SKM-1 (cell line): ENCODE data around the gene C1QTNF9B.

Experiments
- DNase-seq: peaks from one replicate; lab custom pipeline; 2025; ENCODE audit not compliant: unreplicated experiment; lab: John Stamatoyannopoulos, UW

Gene C1QTNF9B

DNA sequence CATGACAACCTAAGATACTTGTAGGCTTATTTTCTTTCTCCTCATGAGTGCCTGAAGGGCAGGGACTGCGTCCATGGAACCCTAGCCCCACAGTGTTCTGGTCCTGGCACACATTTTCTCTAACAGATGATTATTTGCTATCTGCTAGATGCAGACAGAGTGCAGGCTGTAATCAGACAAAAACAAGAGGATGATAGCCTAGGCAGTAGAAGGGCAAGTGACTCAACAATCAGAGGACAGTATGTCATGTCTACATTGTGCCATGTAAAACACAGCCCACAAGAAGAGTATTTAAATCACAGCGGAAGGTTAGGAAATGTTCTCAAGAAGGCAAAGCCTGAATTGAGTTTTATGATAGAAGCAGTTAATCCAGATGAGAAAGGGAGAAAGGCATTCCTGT lies 37.4 kb downstream of the C1QTNF9B start:
- no peak for DNase-seq

DNA sequence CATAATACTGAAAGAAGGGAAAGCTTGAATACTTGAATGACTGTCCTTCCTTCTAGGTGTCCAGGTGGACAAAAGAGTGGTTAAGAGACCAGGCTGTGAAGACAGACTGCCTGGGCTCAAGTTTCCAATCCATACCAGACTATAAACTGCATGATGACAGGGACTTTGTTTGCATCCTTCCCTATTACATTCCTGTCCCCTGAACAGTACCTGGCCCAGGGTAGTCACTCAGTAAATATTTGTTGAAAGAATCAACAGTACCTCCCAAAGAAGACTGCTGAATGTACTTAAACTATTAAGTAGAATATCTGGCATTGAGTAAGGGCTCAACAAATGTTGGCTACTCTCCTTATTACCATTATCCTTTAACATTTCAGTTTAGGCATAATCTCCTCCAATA lies 37.8 kb downstream of the C1QTNF9B start:
- no peak for DNase-seq

DNA sequence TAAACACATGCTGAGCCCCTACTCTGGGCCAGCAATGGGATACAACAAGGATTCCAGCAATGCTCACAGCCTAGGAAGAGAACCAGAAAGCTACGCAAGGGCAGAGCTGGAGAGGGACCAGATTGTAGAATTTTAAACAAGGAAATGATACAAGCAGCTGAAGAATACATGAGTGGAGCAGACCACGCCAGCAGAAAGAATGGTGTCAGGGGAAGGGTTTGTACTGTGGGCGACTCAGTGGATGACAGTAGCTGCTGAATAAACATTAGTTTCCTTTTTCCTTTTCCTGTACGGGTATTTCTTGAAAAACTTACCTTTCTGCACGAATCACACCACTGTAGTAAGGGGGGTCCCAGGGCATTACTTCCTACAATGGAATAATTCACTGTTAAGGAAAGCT lies 38.8 kb downstream of the C1QTNF9B start:
- DNase-seq: no peak

GRCh38 chr13:23856008-23856750 lies 41.1 kb downstream of the C1QTNF9B start:
- DNase-seq: no peak

DNA sequence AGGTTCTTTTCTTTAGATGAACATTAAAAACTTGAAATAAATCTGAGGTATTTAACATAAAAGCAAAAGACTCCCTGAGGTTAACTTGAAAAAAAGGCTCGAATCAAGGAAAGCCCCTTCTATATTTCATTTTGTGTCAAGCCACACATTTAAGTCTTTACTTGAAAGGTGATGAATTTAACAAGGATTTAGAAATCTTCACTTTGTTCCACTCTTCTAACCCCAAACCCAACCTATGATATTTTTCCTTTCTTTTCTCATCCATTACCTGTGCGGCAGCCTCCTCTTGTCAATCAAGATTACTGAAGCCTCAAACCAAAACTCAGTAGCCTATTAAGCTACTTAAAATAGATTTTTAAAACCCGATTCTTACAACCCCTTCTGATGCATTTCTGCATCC lies 41.9 kb downstream of the C1QTNF9B start:
- no peak for DNase-seq

GRCh38 chr13:23852351-23852750 lies 45.0 kb downstream of the C1QTNF9B start:
- no peak for DNase-seq

GRCh38 chr13:23851106-23851505 lies 46.2 kb downstream of the C1QTNF9B start:
- no peak for DNase-seq

DNA sequence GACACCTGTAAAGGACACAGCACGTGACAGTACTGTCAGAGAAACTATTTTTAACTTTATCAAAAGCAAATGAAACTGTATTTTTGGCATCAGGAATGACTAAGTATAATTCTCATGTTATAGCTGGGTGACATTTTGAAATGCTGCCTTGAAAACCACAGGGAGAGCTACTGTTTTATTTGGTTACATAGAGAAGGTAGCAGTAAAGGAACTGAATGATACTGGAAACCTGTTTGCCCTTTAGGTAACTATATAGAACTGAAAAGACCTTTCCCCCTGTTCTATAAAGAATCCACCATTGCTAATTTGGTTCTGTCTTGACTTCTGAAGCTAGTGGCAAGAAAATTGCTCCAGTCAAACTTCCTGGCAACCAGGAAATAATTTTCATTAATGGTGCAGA lies 47.2 kb downstream of the C1QTNF9B start:
- no peak for DNase-seq

DNA sequence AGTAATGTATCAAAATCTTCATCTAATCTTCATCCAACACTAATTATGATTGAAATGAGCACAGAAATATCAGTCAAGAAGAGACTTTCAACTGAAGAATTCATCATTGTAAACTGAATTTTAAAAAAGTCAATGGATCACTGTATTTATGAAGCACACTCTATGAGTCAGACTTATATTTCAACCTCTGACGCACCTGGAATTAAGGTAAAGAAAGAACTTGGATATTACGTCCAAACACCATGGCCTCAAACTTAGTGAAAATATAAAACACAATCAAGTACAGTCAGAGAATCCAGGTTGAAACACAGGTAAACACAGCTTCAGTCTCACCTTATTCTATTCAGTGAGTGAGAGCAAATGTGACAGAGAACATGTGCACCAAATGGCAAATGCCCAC lies 47.6 kb downstream of the C1QTNF9B start:
- no peak for DNase-seq

GRCh38 chr13:23848646-23849141 lies 48.6 kb downstream of the C1QTNF9B start:
- no peak for DNase-seq

DNA sequence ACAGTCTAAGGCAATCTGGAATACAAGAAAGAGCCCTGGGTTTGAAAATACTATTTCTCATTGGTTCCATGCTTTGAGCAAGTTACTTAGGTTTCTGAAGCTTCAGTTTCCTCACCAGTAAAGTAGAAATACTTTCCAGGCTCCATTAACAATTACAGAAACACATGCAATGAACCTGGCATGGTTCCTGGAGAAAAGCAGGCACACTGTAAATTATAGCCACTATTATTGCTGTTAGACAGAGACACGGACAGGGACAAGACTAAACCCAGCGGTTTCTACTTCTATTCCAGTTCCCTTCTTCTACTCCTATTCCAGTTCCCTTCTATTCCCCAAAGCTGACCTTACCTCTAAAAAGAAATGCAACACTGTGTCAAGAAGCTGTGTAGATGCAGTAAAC lies 49.3 kb downstream of the C1QTNF9B start:
- no peak for DNase-seq

DNA sequence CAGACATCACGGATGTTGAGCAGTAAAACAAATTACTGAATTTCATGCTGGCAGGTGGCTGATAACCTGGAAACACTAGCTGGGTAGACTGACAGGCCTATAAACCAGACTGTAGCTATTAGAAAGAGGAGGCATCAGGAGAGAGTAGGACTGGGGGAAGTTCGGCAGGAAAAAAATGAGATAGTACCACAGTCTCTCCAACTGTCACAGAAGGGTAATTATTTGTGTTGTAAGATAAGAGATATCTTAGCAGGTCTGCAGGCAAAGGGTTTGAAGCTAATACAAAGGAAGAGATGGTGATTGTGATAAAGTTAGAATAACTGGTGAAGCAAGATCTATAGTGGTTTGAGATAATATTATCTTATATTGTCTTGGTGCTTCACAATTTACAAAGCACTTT lies 49.8 kb downstream of the C1QTNF9B start:
- DNase-seq: no peak

- no peak for DNase-seq
Observed at GRCh38 chr13:23845105-23845725, 52.1 kb downstream of the C1QTNF9B start.

DNA sequence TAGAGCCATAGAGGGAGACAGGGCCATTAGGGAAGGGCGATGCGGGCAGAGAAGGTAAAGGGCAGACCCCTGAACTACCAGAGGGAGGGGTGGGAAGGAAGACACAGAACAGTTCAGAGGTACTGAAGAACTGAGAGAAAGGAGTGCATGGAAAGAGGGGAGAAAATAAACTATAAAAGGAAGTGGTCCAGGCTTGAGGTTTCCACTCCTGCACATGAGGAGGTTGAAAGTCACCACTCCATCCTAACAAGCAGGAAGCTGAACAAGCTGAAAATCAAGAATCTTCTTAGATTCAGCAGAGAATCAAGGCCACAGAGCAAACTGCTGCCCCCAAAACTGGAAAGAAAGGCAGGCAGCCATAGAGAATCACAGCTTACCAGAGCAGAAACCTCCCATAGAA lies 53.2 kb downstream of the C1QTNF9B start:
- DNase-seq: no peak

DNA sequence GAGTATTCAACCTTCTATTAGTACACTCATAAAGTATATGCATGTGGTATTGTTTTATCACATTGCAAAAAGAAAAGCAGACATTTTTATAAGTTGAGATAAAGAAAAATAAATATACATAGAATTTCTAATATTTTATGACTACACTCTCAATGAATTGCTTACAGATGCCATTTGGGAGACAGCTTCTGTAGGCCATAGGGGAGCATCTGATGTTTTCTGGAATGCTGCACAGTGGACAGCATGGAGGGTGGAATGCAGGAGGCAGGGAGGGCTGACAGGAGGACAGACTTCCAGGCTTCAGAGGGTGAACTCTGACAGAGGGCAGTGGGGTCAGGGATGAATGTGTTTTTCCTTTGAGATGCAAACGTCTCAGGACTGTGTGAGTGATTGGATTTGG lies 53.9 kb downstream of the C1QTNF9B start:
- no peak for DNase-seq

DNA sequence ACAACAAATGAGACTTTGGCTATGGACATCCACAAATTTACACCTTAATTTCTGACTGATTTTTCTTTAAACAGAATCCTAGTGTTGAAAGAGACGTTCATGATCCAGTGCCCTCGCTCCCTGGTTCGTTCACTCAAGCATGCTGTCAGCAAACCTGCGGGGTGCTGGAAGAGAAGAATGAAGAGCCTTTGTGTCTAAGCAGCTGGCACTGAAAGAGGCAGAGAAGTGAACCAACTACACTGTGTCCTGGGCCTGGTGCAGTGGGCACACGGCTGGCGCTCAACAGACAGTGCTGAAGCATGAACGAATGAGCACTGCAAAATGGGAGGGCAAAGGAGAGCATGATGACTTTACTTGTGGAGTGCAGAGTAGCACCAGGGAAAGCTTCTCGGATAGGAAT lies 54.9 kb downstream of the C1QTNF9B start:
- no peak for DNase-seq
